GM19324 (cell line): Measurements from ENCODE around the gene BLTP1.
A peak's percentile ranks its signal among the peaks of the same experiment; 100 is the strongest.
"Not testable (repeated sequence)": the region's sequence is repeated elsewhere in the genome, so short reads cannot be mapped to it uniquely, and the experiment has no call there.

Source experiments
- ATAC-seq: cut with Tn5 transposase; IDR thresholded peaks from one replicate; pipeline ENCODE4 v1.9.1; 2021; ENCODE audit warnings: mild to moderate bottlenecking, moderate library complexity; ENCODE audit not compliant: unreplicated experiment, low FRiP score

The BLTP1 gene, protein sequence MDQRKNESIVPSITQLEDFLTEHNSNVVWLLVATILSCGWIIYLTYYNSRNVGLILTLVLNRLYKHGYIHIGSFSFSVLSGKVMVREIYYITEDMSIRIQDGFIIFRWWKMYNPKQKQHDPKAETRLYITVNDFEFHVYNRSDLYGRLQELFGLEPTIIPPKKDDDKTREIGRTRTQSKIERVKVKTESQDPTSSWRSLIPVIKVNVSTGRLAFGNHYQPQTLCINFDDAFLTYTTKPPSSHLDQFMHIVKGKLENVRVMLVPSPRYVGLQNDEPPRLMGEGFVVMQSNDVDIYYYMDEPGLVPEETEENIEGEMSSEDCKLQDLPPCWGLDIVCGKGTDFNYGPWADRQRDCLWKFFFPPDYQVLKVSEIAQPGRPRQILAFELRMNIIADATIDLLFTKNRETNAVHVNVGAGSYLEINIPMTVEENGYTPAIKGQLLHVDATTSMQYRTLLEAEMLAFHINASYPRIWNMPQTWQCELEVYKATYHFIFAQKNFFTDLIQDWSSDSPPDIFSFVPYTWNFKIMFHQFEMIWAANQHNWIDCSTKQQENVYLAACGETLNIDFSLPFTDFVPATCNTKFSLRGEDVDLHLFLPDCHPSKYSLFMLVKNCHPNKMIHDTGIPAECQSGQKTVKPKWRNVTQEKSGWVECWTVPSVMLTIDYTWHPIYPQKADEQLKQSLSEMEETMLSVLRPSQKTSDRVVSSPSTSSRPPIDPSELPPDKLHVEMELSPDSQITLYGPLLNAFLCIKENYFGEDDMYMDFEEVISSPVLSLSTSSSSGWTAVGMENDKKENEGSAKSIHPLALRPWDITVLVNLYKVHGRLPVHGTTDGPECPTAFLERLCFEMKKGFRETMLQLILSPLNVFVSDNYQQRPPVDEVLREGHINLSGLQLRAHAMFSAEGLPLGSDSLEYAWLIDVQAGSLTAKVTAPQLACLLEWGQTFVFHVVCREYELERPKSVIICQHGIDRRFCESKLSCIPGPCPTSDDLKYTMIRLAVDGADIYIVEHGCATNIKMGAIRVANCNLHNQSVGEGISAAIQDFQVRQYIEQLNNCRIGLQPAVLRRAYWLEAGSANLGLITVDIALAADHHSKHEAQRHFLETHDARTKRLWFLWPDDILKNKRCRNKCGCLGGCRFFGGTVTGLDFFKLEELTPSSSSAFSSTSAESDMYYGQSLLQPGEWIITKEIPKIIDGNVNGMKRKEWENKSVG (N-terminal part only)

DNA sequence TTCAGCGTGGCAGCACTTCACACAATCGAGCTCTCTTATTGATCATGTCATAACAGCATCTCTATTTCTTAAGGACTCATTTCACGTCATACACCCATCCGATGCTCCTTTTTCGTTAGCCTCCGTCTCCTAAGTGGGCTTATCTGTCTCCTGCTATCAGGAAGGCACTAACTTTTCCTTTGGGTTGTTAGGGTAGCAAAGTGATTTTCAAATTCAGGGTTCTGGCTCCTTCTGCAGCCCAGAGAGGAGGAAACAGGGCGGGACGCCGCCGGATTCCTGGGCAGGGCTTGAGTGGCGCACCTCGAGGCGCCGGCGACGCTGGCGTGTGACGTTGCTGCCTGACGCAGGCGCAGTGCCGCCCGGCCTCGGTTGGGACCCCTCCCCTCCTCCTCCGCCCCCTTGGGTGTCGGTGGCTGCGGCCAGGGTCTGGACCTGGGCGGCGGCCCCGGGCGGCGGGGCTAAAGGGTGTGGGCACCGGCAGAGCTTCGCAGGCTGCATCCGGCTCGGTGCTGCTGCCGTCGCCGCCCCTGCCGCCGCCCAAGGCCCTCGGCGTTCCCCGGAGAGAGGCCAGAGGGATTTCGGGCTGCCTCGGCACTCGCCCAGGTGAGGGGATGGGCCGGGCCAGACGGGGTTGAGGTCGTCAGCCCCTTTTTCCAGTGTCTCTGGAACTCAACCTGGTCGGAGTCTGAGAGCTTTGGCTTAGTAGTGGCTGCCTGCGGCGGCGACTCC is at the start of gene BLTP1:
TSS of gene BLTP1 (plus strand) at position 350 of the 729 bp plus-strand sequence. CDS start 18,317 bp downstream, outside the sequence.
- ATAC-seq = peak; percentile 99

DNA sequence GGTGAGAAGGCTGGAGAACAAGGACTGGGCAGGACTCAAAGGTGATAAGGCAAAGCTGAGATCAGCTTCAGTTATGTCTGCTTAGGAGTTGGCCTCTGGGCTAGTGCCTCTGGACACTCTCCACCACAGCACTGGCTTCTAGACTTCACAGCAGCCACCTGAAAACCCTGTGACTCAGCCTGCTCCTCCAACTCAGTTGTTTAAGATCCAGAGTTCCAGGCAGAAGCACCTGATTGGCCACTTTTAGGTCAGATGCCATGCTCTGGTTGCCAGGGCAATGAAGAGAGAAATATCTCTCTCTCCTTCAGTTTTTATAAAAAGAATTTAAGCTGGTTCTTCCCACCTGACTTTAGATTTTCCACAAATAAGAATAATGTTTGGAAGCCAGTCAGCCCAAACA is 47.9 kb upstream of the BLTP1 start:
- ATAC-seq = no peak

DNA sequence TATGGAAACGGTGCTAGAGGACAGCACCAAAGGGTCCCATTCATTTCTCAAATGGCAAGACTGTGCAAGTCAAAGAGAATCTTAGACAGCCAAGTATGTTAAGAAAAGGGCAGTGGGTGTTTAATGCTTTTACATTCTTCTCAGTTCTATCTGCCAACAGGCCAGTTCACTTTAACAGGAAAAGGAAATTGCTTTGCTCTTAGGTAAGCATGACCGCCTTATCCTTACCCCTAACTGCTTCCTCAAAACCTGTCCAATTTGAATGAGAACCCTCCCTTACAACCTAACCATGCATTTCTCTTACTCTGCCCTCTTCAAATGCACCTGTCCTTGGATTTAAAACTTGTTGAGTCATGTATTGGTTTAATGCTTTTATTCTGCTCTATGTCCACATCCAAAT is 44.5 kb upstream of the BLTP1 start:
- no peak for ATAC-seq

DNA sequence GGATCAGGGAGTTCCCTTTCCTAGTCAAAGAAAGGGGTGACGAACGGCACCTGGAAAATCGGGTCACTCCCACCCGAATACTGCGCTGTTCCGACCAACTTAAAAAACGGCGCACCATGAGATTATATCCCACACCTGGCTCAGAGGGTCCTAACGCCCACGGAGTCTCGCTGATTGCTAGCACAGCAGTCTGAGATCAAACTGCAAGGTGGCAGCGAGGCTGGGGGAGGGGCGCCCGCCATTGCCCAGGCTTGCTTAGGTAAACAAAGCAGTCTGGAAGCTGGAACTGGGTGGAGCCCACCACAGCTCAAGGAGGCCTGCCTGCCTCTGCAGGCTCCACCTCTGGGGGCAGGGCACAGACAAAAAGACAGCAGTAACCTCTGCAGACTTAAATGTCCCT is 41.8 kb upstream of the BLTP1 start:
- ATAC-seq = not testable (repeated sequence)

DNA sequence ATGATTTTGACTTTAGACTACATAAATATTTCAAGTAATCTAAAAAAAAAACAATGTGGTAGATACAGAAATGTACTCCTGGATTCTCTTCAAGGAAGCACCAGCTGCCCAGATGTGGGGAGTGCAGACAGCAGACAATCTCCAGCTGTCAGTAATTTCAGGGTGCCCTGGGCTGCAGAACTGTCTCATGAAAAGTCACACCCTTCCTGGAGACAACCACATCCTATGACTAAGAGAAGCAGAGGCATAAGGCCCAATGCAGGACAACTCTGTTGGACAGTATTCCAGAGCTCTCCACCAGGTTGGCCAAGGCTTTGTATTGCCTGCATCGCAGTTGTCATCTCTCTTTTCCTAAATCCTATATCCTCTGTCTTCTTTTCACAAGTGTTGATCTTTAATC is 34.4 kb upstream of the BLTP1 start:
- no peak for ATAC-seq

DNA sequence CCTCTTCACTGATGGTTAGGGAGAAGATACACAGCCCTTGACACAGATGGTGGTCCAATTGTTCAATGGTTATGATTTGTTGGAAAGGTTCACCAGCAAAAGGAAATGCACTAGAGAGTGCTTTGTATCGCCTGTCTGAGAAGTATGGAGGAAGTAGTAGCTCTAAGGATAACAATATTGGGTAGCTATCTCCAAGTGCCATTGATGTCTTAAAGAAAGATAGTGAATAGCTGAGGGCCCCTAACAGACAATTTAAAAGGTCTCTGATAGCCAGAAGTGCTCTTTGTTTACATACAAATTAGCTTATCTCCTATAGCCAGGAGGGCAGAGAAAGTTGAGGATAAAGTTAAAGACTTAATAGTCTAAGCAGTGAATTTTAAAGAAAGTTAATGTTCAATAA is 33.9 kb upstream of the BLTP1 start:
- no peak for ATAC-seq

DNA sequence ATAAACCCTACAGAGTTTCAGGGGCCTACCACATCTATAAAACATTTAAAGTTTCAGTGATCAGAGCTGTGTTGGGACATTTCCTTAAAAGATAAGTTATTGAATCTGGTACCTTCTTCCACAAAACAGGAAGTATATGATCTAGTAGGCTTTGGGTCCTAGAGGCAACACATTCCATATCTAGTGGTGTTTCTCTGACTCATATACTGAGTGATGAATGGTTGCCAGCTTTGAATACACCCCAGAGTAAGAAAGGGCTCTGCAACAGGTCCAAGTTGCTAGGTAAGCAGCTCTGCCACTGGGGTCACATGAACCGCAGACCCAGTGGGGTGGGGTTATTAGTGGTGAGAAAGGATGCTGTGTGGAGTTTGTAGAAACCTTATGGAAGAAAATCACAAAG is 32.4 kb upstream of the BLTP1 start:
- no peak for ATAC-seq

DNA sequence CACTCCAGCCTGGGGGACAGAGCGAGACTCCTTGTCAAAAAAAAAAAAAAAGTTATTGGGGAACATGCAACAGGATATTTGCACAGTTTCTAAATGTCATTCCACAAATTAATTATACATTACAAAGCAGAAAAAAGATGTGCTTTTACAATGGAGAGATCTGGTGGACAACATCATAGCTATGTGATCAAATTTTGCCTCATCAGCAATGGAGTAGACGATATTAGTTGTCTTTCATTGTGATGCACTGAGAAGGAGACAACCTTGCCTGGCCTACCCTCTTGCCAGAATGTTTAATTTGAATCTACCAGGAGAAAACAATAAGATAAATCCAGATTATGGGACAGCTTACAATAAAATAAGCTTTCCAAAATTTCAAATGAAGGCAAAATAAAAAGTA is 30.5 kb upstream of the BLTP1 start:
- no peak for ATAC-seq

DNA sequence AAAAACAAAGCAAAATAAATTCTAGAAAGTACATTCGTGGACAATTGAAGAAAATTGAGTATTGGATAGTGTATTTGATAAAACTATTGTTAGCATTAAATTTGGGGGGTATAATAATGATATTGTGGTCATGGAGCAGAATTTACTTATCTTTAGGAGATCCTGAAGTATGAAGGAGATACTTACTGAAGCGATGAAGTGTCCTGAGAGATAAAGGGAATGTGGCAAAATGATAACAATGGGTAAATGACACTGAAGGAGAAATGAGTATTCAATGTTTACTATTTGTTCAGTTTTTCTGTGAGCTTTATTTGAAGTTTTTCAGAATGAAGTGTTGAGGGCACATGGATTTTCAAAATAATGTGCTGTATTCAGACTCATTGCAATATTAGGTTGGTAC is 30.0 kb upstream of the BLTP1 start:
- no peak for ATAC-seq

DNA sequence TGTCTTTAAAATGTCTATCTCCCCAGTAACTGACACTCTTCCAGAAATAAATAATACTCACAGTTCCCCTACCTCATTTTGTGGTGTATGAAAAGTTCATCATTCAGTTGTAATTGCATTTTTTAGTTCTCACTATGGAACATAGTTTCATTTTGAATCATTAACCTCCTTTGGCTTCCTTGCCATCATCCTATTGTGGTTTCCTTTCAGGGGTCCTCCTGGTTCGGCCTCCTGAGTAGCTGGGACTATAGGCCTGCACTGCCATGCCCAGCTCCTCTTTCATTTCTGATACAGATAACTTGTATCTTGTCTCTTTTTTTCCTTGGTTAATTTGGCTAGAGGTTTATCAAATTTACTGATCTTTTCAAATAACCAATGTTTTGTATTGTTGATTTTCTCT is 23.1 kb upstream of the BLTP1 start:
- no peak for ATAC-seq

DNA sequence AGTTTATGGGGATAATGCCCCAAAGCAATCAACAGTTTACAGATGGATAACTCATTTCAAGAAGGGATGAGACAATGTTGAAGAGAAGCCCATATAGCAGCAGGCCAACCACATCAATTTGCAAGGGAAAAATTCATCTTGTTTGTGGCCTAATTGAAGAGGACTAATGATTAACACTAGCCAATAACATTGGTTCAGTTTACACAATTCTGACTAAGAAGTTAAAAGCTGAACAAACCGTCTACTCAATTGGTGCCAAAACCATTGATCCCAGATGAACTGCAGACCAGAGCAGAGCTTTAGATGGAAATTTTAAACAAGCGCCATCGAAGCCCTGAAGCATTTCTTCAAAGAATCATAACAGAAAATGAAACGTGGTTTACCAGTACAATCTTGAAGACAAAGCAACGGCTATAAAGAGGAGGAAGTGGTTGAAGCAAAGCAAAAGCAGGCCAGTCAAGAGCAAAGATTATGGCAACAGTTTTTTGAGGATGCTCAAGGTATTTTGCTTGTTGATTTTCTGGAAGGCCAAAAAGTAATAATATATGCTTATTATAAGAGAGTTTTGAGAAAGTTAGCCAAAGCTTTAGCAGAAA is 20.5 kb upstream of the BLTP1 start:
- ATAC-seq = no peak

DNA sequence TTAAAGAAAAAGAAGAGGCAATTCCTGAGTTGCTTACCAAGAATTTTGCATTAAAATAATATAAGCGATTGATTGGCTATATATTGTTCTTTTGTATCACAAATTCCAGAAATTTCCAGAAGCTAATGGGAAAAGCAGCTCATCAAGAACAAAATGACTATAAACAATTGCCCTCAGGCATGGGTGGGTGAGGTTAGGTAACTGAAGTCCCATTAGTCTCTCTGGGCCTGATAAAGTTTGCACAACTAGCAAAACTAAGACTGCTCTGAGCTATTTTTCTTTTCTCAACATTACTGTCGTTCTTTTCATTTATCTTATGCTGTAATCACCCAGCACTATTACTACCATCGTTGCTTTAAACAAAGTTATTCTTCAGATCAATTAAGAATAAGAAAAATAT is 19.2 kb upstream of the BLTP1 start:
- no peak for ATAC-seq

DNA sequence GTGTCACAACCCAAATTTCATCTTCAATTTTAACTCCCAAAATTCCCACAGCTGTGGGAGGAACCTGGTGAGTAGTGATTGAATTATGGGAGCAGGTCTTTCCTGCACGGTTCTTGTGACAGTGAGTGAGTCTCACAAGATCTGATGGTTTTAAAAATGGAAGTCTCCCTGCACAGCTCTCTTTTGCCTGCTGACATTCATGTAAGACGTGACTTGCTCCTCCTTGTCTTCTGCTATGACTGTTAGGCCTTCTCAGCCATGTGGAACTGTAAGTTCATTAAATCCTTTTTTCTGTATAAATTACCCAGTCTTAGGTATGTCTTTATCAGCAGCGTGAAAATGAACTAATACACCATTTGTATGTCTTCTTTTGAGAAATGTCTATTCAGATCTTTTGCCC is 13.0 kb upstream of the BLTP1 start:
- ATAC-seq = no peak

DNA sequence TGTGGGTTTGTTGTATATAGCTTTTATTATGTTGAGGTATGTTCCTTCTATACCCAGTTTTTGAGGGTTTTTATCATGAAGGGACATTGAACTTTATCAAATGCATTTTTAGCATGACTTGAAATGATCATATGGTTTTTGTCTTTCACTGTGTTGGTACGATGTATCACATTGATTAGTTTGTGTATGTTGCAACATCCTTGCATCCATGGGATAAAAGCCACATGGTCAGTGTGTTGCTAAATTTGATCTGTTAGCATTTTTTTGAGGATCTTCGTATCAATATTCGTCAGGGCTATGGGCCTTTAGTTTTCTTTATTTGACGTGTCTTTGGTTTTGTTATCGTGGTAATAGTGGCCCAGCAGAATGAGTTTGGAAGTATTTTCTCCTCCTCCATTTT is 11.3 kb upstream of the BLTP1 start:
- ATAC-seq = no peak

DNA sequence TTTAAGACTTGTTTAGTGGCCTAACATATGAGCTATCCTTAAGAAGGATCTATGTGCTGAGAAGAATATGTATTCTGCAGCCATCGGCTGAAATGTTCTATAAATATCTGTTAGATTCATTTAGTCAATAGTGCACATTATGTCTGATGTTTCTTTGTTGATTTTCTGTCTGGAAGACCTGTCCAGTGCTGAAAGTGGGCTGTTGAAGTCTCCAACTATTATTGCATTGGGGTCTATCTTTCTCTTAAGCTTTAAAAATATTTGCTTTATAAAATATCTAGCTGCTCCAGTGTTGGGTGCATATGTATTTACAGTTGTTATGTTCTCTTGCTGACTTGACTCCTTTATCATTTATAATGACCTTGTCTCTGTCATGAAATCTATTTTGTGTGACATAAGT is 9.4 kb upstream of the BLTP1 start:
- no peak for ATAC-seq

DNA sequence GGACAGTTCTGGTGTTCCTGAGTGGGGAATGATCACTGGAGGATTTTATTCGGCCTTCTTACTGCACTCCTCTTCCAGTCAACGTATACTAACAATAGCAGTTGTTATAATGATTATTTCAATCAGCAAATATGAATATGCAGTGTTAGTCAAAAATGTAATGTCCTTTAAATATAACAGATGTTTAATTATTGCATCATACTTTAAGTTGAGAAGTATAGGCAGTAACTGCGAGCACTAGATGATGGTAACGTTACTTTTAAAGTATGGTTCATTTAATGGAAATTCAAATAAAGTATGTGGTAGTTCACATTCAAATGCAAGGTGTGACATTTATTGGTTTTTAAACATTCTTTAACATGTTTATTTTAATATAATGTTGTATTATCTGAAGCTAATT is 5.5 kb upstream of the BLTP1 start:
- no peak for ATAC-seq

DNA sequence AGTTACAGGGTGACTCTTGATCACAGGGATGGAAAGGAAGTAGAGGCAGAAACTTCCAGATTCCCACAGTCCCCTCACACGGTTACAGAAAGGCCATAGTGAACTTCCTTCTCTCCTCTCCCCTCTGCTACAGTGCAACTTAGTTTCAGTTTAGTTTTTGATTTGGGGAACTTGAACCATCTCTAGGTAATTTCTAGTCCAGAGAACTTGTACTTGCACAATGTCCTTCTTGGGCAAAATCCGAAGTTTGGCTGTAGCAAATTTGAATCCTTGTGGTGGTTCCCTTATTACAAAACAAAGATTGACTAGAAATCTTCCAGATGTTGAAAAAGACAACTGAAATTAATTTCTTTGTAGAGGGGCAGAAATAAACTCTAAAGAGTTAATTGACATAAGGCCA is 1.2 kb upstream of the BLTP1 start:
- ATAC-seq = no peak

DNA sequence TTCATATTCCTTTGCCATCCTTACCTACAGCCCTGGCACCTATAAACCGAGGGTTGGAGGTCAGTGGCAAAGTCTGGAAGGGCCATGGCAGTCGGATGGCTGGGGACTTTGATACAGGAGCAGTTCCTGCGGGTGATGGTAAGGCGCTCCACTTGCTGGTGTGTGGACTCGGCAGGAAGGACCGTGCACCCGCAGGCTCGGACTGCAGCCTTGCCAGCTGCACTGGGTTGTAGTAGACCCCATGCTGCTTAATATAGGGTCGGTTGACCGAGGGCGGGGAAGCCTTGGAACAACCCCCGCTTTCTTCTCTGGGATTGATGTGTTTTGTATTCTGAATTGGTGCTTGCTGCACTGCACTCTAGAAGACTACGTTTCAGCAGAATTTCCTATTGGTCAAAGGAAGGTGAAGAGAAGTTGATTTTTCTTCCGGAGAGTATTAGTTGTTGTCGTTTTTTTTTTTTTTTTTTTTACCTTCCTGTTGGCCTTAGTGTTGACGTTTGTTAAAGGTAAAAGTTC is 638 bp downstream of the BLTP1 start:
- peak; percentile 42 for ATAC-seq

DNA sequence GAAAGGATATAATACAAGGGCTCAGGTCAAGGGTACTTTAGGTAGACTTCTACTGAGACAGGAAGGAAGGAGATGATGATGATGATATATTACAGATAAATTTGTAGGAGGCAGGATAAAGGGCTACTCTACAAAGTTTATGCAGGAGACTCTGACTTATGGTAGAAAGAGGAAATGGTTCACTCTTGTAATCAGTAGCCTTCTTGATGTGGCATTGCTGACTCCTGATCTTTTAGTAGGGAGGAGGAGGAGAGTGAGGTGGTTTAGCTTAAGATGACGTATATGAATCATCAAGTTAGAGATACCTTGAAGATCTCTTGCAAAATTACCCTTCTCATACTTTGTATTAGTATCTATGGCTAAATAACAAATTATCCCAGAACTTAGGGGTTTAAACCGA is 4.7 kb downstream of the BLTP1 start:
- no peak for ATAC-seq

DNA sequence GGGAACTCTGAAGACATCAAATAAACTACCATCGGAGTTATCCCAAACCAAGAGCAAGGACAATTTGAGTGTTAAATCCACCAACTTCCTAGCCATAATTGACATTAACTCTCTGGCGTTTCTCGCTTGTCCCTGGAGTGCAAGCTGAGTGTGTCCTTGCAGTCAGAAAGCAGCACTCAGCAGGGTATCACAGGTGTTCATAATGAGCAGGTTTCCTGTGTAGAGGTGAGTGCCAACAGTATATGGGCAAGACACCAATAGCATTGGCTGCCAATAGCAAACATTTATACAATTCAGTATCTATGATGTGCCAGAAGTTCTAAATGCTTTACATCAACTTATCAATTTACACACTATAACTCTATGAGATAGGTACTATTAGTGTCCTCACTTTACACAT is 11.2 kb downstream of the BLTP1 start:
- no peak for ATAC-seq
